WERI-Rb-1 (cell line): Measurements from ENCODE around the gene RUNX2.
A peak's percentile ranks its signal among the peaks of the same experiment; 100 is the strongest.

Experiments
- DNase-seq: peaks from one replicate; pipeline ENCODE4 v3.0.0-alpha.2; 2020
- H3K27ac ChIP-seq: fragments of 250-450 bp; sonication (Bioruptor Pico); 2 replicates; pipeline ENCODE4 v1.5.1; 2020; ENCODE audit warnings: mild to moderate bottlenecking, moderate library complexity
- H3K27me3 ChIP-seq: fragments of 250-450 bp; sonication (Bioruptor Pico); 2 replicates; pipeline ENCODE4 v1.5.1; 2021; ENCODE audit warnings: mild to moderate bottlenecking, low read depth, moderate library complexity; ENCODE audit not compliant: insufficient read depth, severe bottlenecking
- H3K36me3 ChIP-seq: fragments of 250-450 bp; sonication (Bioruptor Pico); 2 replicates; pipeline ENCODE4 v1.5.1; 2020; ENCODE audit warnings: mild to moderate bottlenecking, moderate library complexity
- H3K4me3 ChIP-seq: 2 replicates; pipeline ENCODE4 v1.5.1; 2011; ENCODE audit warnings: low read depth, mild to moderate bottlenecking, control low read depth, low read length
- H3K9me3 ChIP-seq: fragments of 250-450 bp; sonication (Bioruptor Pico); 2 replicates; pipeline ENCODE4 v1.5.1; 2021; ENCODE audit warnings: mild to moderate bottlenecking, moderate library complexity; ENCODE audit not compliant: severe bottlenecking
- TF ChIP-seq, protein P1 (sequence below): IDR thresholded peaks from 2 replicates; pipeline ENCODE4 v1.5.1; 2011; ENCODE audit warnings: low read depth, mild to moderate bottlenecking, control low read depth, inconsistent platforms, low read length

Gene RUNX2

DNA sequence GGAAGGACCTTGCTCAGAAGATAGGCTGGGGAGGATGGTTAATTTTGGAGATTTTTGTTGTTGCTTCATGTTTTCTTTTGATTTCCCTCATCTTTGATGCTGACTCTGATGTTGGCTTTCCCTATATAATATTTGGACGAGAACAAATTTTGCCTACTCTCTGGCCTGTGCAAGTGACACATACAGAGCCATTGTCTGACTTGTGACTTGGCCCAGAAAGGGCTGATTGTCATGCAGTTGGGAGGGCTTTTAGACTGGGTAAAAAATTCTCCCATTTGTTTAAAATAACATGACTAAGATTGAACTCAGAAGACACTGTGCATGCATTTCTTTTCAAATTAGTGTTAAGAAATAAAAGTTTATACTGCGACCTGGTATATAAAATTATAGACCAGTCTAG, 148.2 kb downstream of the RUNX2 start:
- TF ChIP-seq, protein P1, sequence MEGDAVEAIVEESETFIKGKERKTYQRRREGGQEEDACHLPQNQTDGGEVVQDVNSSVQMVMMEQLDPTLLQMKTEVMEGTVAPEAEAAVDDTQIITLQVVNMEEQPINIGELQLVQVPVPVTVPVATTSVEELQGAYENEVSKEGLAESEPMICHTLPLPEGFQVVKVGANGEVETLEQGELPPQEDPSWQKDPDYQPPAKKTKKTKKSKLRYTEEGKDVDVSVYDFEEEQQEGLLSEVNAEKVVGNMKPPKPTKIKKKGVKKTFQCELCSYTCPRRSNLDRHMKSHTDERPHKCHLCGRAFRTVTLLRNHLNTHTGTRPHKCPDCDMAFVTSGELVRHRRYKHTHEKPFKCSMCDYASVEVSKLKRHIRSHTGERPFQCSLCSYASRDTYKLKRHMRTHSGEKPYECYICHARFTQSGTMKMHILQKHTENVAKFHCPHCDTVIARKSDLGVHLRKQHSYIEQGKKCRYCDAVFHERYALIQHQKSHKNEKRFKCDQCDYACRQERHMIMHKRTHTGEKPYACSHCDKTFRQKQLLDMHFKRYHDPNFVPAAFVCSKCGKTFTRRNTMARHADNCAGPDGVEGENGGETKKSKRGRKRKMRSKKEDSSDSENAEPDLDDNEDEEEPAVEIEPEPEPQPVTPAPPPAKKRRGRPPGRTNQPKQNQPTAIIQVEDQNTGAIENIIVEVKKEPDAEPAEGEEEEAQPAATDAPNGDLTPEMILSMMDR = no peak
- DNase-seq = no peak
- no peaks in the 10 kb centered on the region for H3K36me3 ChIP-seq
- no peak overlapping the region for H3K27ac ChIP-seq
- no peaks in the 10 kb centered on the region for H3K27me3 ChIP-seq
- no peak overlapping the region for H3K4me3 ChIP-seq
- H3K9me3 ChIP-seq = no peaks in the 10 kb centered on the region

DNA sequence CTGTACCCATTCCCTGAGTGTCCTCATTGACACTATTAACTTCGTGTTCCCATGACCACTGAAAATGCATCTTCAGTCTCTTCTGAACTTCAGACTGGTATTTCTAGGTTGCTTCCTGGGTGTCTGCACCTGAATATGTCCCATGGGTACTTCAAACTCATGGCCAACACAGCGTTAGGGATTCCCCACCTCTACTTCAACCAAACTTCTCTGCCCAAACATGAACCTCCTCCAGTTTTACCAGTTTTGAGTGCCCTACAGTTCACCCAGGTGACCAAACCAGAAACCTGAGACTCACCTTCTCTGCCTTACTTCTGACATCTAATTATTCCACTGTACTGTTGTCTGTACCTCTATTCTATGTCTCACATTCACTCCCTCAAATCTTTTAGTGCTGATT, 149.1 kb downstream of the RUNX2 start:
- no peak overlapping the region for H3K27ac ChIP-seq
- no peak for DNase-seq
- no peak overlapping the region for H3K4me3 ChIP-seq
- H3K27me3 ChIP-seq = no peaks in the 10 kb centered on the region
- TF ChIP-seq, protein P1 = no peak
- no peaks in the 10 kb centered on the region for H3K9me3 ChIP-seq
- H3K36me3 ChIP-seq = no peaks in the 10 kb centered on the region

DNA sequence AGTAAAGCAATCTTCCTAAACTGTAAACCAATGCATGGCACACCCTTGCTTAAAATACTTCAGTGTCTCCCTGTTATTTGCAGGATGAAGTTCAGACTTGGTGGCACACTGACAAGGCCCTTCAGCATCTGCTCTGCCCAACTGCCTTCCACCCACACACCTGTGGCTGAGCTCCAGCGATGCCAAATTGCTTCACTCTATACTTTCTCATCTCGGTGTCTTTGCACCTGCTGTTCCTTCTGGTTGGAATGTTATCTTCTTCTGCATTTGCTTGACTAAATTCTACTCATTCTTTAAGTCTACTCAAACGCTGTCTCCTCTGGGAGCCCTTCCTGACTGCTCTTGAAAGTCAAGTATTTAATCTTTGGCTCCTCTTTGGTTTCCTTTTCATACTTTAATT, 149.7 kb downstream of the RUNX2 start:
- Histone ChIP-seq H3K27me3 (no peaks in the 10 kb centered on the region), H3K9me3 (no peaks in the 10 kb centered on the region), H3K4me3 (no peak overlapping the region), H3K27ac (no peak overlapping the region), H3K36me3 (no peaks in the 10 kb centered on the region)
- TF ChIP-seq, protein P1 = no peak
- no peak for DNase-seq

DNA sequence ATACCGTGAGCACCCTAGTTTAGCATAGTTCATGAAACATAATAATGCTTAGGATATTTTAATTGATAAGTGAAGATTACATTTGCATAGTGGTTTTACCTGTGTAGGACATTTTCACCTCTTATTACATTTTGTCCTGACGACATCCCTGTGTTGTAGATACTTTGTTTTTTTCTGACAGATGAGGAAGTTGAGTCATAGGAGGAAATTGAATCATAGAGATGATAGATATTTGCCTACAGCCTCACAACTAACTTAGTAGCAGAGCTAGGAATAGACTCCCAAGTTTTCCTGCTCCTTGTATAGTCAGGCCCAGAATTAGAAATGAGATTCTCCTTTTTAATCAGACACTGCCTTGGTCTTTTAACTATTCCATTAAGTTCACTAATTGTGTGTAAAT, 150.1 kb downstream of the RUNX2 start:
- no peaks in the 10 kb centered on the region for H3K9me3 ChIP-seq
- H3K4me3 ChIP-seq = no peak overlapping the region
- H3K27me3 ChIP-seq = no peaks in the 10 kb centered on the region
- H3K27ac ChIP-seq = no peak overlapping the region
- H3K36me3 ChIP-seq = no peaks in the 10 kb centered on the region
- DNase-seq = no peak
- TF ChIP-seq, protein P1 = no peak

DNA sequence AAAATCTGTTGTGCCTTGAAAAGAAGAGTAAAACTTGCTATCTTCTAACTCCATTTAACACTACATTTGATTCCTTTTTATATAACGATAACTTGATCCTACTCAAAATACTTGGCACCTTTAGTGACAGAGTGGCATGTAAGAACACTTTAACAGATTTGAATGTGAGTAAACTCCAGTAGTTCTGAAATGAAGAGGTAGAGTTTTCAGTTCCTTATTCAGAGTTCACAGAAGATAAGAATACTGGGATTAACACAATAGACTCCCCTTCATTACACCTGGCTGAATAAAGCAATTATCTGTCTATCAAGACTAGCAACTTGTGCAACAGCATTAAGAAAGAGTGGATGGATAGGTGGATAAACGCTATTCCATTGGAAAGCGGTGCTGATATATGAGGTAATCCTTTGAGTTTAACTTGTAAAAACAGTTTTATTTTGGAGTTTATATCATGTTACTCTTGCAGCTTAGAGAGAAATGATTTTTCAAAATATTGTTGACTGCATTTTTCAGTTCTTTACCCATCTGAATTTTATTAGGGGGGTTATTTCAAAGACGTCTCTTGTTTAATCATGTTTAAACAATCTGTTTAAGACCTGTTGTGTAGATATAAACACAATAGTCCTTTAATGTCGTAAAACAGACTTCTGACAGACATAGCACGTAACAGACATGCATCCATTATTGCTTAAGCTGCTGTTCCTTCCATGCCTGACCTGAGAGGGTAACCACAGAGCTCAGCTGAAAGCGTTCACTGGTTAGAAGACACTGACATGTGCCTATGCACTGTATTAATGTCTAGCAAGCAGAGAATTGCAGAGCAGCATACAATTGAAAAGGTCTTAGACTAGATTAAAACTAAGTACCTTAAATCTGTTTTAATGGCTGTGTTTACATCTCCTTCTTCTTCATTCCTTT, 152.0 kb downstream of the RUNX2 start:
- Histone ChIP-seq H3K27ac (peak overlapping the region; percentile 13), H3K27me3 (no peaks in the 10 kb centered on the region), H3K4me3 (peak overlapping the region; percentile 13), H3K9me3 (no peaks in the 10 kb centered on the region), H3K36me3 (no peaks in the 10 kb centered on the region)
- DNase-seq = peak; percentile 77
- TF ChIP-seq, protein P1 = no peak
